Right atrium auricular region (tissue), 2 donors: ENCODE data around the gene F2. TPM values are rescaled to one million over a fixed set of nuclear protein-coding genes. Genes with fewer than 3 reads are reported as not detected.
A peak's percentile ranks its signal among the peaks of the same experiment; 100 is the strongest.

Experiments
- DNase-seq: peaks from one replicate; pipeline ENCODE4 v3.0.0-alpha.2; 2019; ENCODE audit warnings: low spot score
- H3K27ac ChIP-seq, 2 donors: fragments of 200-600 bp; sonication (generic); 1 replicate in 1 of 2; 2 replicates in 1 of 2; pipeline ENCODE4 v1.5.1; 2016 to 2019
- H3K27me3 ChIP-seq, 2 donors: fragments of 200-600 bp; sonication (generic); one replicate each; pipeline versions ENCODE4 v1.5.1 to v1.6.0; 2017 to 2019
- H3K36me3 ChIP-seq: fragments of 200-600 bp; sonication (generic); one replicate; pipeline ENCODE4 v1.5.1; 2016
- H3K4me1 ChIP-seq, 2 donors: fragments of 200-600 bp; sonication (generic); one replicate each; pipeline versions ENCODE4 v1.5.1 to v1.6.0; 2017 to 2019
- H3K4me3 ChIP-seq, 2 donors: fragments of 200-600 bp; sonication (generic); 1 replicate in 1 of 2; 2 replicates in 1 of 2; pipeline ENCODE4 v1.5.1; 2017 to 2019; ENCODE audit warnings: mild to moderate bottlenecking in 1 of 2, moderate library complexity in 1 of 2
- H3K9me3 ChIP-seq, 2 donors: fragments of 200-600 bp; sonication (generic); one replicate each; pipeline ENCODE4 v1.5.1; 2019
- total RNA-seq, 2 donors: library from RNA; depleted of rRNA; stranded (reverse); fragments of >200 nt; gene quantifications; one replicate each; pipeline ENCODE4 v1.1.0, GENCODE V29; 2016
- TF ChIP-seq, protein P1 (sequence below), 2 donors: fragments of 200-600 bp; sonication (generic); IDR thresholded peaks; one replicate each; pipeline ENCODE4 v1.5.1; 2019; ENCODE audit warnings: antibody characterized with exemption in 2 of 2

Gene F2
- total RNA-seq, 2 donors from 2014 or later = not detected

DNA sequence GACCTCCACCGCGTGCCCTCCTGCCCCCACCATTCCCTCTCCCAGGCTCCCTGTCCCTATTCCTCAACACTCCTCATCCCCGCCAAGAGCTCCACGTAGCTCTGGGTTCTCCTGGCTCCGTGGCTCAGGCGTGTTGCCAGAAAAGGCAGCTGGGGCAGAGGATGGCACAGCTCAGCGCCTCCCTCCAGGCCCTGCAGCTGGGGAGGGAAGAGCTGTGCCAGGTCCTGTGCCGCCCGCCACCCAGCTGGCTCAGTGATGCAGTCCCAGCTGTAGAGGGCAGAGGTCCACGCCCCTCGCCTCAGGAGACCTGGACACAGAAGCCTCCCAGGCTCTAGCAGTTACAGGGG is 22.8 kb upstream of the F2 start:
- H3K4me3 ChIP-seq = no peak overlapping the region
- DNase-seq = no peak
- peaks cover 39% of the 10 kb centered on the region for H3K36me3 ChIP-seq
- H3K4me1 ChIP-seq = peaks cover 0 to 70% of the 10 kb centered on the region in 2 donors
- H3K9me3 ChIP-seq = no peaks in the 10 kb centered on the region
- TF ChIP-seq, protein P1, sequence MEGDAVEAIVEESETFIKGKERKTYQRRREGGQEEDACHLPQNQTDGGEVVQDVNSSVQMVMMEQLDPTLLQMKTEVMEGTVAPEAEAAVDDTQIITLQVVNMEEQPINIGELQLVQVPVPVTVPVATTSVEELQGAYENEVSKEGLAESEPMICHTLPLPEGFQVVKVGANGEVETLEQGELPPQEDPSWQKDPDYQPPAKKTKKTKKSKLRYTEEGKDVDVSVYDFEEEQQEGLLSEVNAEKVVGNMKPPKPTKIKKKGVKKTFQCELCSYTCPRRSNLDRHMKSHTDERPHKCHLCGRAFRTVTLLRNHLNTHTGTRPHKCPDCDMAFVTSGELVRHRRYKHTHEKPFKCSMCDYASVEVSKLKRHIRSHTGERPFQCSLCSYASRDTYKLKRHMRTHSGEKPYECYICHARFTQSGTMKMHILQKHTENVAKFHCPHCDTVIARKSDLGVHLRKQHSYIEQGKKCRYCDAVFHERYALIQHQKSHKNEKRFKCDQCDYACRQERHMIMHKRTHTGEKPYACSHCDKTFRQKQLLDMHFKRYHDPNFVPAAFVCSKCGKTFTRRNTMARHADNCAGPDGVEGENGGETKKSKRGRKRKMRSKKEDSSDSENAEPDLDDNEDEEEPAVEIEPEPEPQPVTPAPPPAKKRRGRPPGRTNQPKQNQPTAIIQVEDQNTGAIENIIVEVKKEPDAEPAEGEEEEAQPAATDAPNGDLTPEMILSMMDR (IDR thresholded peaks at IDR 0.05) = peak in 1 of 2 donors; percentile 14
- H3K27me3 ChIP-seq = no peaks in the 10 kb centered on the region
- peak overlapping the region; percentile 94 to 96 for H3K27ac ChIP-seq

DNA sequence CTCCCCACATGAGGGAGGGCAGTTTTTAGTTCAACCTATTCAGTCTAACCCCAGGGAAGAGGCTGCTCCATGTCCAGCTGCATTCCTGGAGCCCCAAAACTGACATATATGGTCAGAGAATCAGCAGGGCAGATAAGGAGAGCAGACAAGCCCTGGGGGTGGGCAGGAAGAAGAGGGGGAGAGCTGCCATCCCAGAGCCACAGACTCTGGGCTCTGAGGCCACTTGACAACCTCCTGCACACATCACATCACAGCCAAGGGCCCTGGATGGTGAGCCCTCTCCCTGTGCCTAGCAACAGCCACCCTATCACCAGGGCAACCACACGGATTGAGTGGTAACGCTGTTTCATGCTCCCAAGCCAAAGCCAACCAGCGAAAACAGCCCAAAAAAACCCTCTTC is 21.7 kb upstream of the F2 start:
- Histone ChIP-seq H3K9me3 (no peaks in the 10 kb centered on the region), H3K27ac (peak overlapping the region; percentile 94 to 96), H3K4me1 (peaks cover 0 to 81% of the 10 kb centered on the region in 2 donors), H3K27me3 (no peaks in the 10 kb centered on the region), H3K4me3 (no peak overlapping the region), H3K36me3 (peaks cover 36% of the 10 kb centered on the region)
- TF ChIP-seq, protein P1 (IDR thresholded peaks at IDR 0.05) = no peak
- DNase-seq = no peak

DNA sequence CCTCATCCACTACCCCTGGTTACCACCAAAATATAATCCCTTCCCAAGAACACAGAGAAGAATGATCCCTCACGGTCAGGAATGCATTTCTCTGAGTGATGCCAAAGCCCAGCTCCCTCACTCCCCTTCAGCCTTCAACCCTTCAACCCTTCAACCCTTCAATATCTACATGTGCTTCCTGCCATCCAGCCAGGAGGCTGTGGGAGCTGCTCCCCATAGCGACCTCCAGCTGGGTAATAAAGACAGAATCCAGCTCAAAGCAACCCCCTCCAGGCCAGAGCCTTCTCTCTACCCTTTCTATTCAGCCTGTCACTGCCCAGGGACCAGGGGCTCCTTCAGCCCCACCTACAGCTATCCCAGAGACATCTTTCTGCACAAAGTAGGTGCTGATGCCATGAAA is 21.3 kb upstream of the F2 start:
- peaks cover 37% of the 10 kb centered on the region for H3K36me3 ChIP-seq
- no peaks in the 10 kb centered on the region for H3K9me3 ChIP-seq
- H3K4me3 ChIP-seq = no peak overlapping the region
- H3K4me1 ChIP-seq = peaks cover 0 to 85% of the 10 kb centered on the region in 2 donors
- TF ChIP-seq, protein P1 (IDR thresholded peaks at IDR 0.05) = no peak
- H3K27ac ChIP-seq = peak overlapping the region; percentile 94 to 96
- no peaks in the 10 kb centered on the region for H3K27me3 ChIP-seq
- no peak for DNase-seq

DNA sequence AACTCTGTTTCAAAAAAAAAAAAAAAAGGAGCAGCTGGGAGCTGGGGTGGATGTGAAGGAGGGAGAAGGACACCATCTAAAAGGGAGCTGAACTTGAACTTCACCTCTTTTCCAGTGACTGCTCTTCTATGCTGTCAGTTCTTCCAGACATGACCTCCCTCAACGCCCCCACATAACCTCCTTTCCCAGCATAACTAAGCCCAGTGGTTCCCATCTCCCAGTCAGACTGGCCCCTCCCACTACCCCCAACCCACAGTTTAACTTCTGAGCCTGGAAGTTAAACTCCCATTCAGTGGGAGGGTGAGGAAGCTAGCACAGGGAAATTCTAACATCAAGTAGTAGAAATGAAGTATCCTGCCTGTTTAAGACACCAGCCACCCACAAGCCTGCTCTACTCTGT is 20.4 kb upstream of the F2 start:
- no peaks in the 10 kb centered on the region for H3K27me3 ChIP-seq
- H3K4me1 ChIP-seq = peaks cover 0 to 84% of the 10 kb centered on the region in 2 donors
- no peak for DNase-seq
- H3K36me3 ChIP-seq = peaks cover 39% of the 10 kb centered on the region
- TF ChIP-seq, protein P1 (IDR thresholded peaks at IDR 0.05) = no peak
- no peak overlapping the region for H3K4me3 ChIP-seq
- no peaks in the 10 kb centered on the region for H3K9me3 ChIP-seq
- H3K27ac ChIP-seq = peak overlapping the region; percentile 94 to 96

DNA sequence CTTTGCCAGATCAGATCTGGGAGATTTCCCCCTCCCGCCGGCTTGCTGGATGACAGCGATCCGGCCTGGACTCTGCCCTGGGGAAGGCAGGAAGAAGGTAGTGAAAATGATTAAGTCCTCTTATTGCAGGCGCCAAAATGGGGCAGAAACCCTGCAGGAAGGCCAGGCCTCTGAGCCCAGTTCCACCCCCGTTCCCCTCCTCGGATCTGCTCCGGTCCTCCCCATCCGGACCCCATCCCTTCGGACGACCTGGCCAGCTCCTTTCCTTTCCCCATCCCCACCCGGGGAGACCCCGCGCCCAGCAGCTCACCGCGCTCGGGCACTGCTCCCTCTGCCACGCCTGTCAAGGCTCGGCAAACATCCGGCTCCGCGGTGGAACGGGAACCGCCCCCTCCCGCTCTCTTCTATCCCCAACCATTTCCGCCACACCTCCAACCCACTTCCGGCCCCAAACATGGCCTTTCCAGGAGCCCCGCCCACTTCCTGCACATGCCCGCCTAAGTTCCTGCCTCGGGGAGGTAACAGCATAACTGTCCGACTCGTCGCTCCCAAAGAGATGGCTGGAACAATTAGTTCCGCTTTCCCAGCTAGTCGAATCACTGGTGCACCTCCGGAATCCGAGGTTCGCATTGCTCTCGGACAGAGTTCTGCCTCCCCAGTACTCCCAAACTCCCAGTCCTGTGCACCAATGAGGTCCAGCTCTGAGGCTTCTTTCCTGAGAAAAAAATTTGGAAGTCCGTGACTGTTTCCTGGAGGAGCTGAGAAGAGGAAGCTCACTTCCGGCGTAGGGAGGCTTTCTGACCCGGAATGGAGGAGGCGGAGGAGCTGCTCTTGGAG is 18.6 kb upstream of the F2 start, which contains the start of the genes ARHGAP1 and ZNF408:
Gene ARHGAP1 (minus strand): TSS at position 379 of the 837 bp plus-strand sequence. CDS start 4,512 bp downstream, outside the sequence.
Gene ZNF408 (plus strand): TSS at position 791 of the 837 bp plus-strand sequence. CDS start 17 bp downstream, at position 808.
- peak within 1 kb of the TSS; percentile 79 to 93 for H3K4me3 ChIP-seq
- peaks cover 39% of the 10 kb centered on the region for H3K36me3 ChIP-seq
- H3K27me3 ChIP-seq = no peaks in the 10 kb centered on the region
- H3K27ac ChIP-seq = peak within 1 kb of the TSS; percentile 94 to 96
- DNase-seq = peak; percentile 99
- TF ChIP-seq, protein P1 (IDR thresholded peaks at IDR 0.05) = no peak
- H3K4me1 ChIP-seq = peaks cover 0 to 65% of the 10 kb centered on the region in 2 donors
- H3K9me3 ChIP-seq = no peaks in the 10 kb centered on the region
